ENCODE data around the gene EIF4E2. TPM values are rescaled to one million over a fixed set of nuclear protein-coding genes. Genes with fewer than 3 reads are reported as not detected.
"Not testable (repeated sequence)": the region's sequence is repeated elsewhere in the genome, so short reads cannot be mapped to it uniquely, and the experiment has no call there.

Gene EIF4E2
- total RNA-seq, 1 experiment from 2014 or later = 77.5 TPM

- DNase-seq (ENCODE audit: low spot score) = no peak
Observed at GRCh38 chr2:232568161-232568560, 17.7 kb downstream of the EIF4E2 start.

GRCh38 chr2:232569541-232569940 is 19.1 kb downstream of the EIF4E2 start:
- DNase-seq (ENCODE audit: low spot score) = no peak

- DNase-seq (ENCODE audit: low spot score) = not testable (repeated sequence)
Observed at GRCh38 chr2:232570481-232570880, 20.0 kb downstream of the EIF4E2 start.

- no peak for DNase-seq (ENCODE audit: low spot score)
Observed at GRCh38 chr2:232571026-232571474, 20.6 kb downstream of the EIF4E2 start.

- no peak for DNase-seq (ENCODE audit: low spot score)
Observed at GRCh38 chr2:232573042-232573441, 22.6 kb downstream of the EIF4E2 start.

GRCh38 chr2:232573771-232574435 is 23.4 kb downstream of the EIF4E2 start:
- no peak for DNase-seq (ENCODE audit: low spot score)

GRCh38 chr2:232574674-232575403 is 24.4 kb downstream of the EIF4E2 start:
- no peak for DNase-seq (ENCODE audit: low spot score)

GRCh38 chr2:232575404-232575746 is 24.9 kb downstream of the EIF4E2 start:
- no peak for DNase-seq (ENCODE audit: low spot score)

GRCh38 chr2:232576995-232577394 is 26.5 kb downstream of the EIF4E2 start:
- DNase-seq (ENCODE audit: low spot score) = no peak

GRCh38 chr2:232577841-232578240 is 27.4 kb downstream of the EIF4E2 start:
- no peak for DNase-seq (ENCODE audit: low spot score)

GRCh38 chr2:232578626-232579025 is 28.1 kb downstream of the EIF4E2 start:
- DNase-seq (ENCODE audit: low spot score) = no peak

- DNase-seq (ENCODE audit: low spot score) = no peak
Observed at GRCh38 chr2:232580648-232580981, 30.1 kb downstream of the EIF4E2 start.

- no peak for DNase-seq (ENCODE audit: low spot score)
Observed at GRCh38 chr2:232581725-232582124, 31.2 kb downstream of the EIF4E2 start.

- DNase-seq (ENCODE audit: low spot score) = no peak
Observed at GRCh38 chr2:232584238-232584637, 33.7 kb downstream of the EIF4E2 start.

- no peak for DNase-seq (ENCODE audit: low spot score)
Observed at GRCh38 chr2:232586943-232587505, 36.5 kb downstream of the EIF4E2 start.

- no peak for DNase-seq (ENCODE audit: low spot score)
Observed at GRCh38 chr2:232587512-232587911, 37.0 kb downstream of the EIF4E2 start.

- no peak for DNase-seq (ENCODE audit: low spot score)
Observed at GRCh38 chr2:232588031-232588430, 37.5 kb downstream of the EIF4E2 start.

- DNase-seq (ENCODE audit: low spot score) = peak; percentile 12
Observed at GRCh38 chr2:232588680-232589585, 38.4 kb downstream of the EIF4E2 start.

- DNase-seq (ENCODE audit: low spot score) = peak; percentile 82
Observed at GRCh38 chr2:232592772-232593395, 42.4 kb downstream of the EIF4E2 start.

GRCh38 chr2:232593982-232594381 is 43.5 kb downstream of the EIF4E2 start:
- no peak for DNase-seq (ENCODE audit: low spot score)

- DNase-seq (ENCODE audit: low spot score) = no peak
Observed at GRCh38 chr2:232597362-232598079, 47.0 kb downstream of the EIF4E2 start.

All from HT-29 (cell line).